MM.1S (cell line): Measurements from ENCODE around the gene MED25.

Experiments
- DNase-seq: peaks from one replicate; pipeline ENCODE4 v3.0.0-alpha.2; 2015
- H2AFZ ChIP-seq: fragments of 300-600 bp; sonication (generic); 2 replicates; pipeline ENCODE4 v1.6.0; 2016; ENCODE audit warnings: antibody characterized with exemption, low read length
- H3F3A ChIP-seq: fragments of 300-600 bp; sonication (generic); 2 replicates; pipeline ENCODE4 v1.6.1; 2016; ENCODE audit warnings: mild to moderate bottlenecking, antibody characterized with exemption, low read length, moderate library complexity, mixed read lengths; ENCODE audit not compliant: insufficient read depth
- H3K27ac ChIP-seq: fragments of 300-600 bp; sonication (generic); 2 replicates; pipeline ENCODE4 v1.5.1; 2016; ENCODE audit warnings: mild to moderate bottlenecking, low read length
- H3K27me3 ChIP-seq: fragments of 300-600 bp; sonication (generic); replicated peaks from 2 replicates; pipeline ENCODE4 v1.6.0; 2016; ENCODE audit warnings: low read length; ENCODE audit not compliant: insufficient read depth
- H3K36me3 ChIP-seq: fragments of 300-600 bp; sonication (generic); replicated peaks from 2 replicates; pipeline ENCODE4 v1.6.1; 2016; ENCODE audit warnings: mild to moderate bottlenecking, low read length, mixed read lengths; ENCODE audit not compliant: insufficient read depth
- H3K4me1 ChIP-seq: fragments of 300-600 bp; sonication (generic); 2 replicates; pipeline ENCODE4 v1.6.1; 2016; ENCODE audit warnings: low read length, mixed read lengths
- H3K4me2 ChIP-seq: fragments of 300-600 bp; sonication (generic); 2 replicates; pipeline ENCODE4 v1.6.0; 2016; ENCODE audit warnings: low read depth, low read length
- H3K4me3 ChIP-seq: fragments of 300-600 bp; sonication (generic); 2 replicates; pipeline ENCODE4 v1.5.1; 2016; ENCODE audit warnings: low read length, mixed read lengths
- H3K79me2 ChIP-seq: fragments of 300-600 bp; sonication (generic); 2 replicates; pipeline ENCODE4 v1.6.1; 2016; ENCODE audit warnings: mixed run types, low read length, mixed read lengths
- H3K9ac ChIP-seq: fragments of 300-600 bp; sonication (generic); 2 replicates; pipeline ENCODE4 v1.6.1; 2016; ENCODE audit warnings: low read length, mixed read lengths
- H3K9me2 ChIP-seq: fragments of 300-600 bp; sonication (generic); replicated peaks from 2 replicates; pipeline ENCODE4 v1.6.1; 2016; ENCODE audit warnings: mild to moderate bottlenecking, low read length, mixed read lengths; ENCODE audit not compliant: insufficient read depth
- H3K9me3 ChIP-seq: fragments of 300-600 bp; sonication (generic); replicated peaks from 2 replicates; pipeline ENCODE4 v1.6.1; 2016; ENCODE audit warnings: mild to moderate bottlenecking, low read length, mixed read lengths; ENCODE audit not compliant: insufficient read depth
- H4K20me1 ChIP-seq: fragments of 300-600 bp; sonication (generic); 2 replicates; pipeline ENCODE4 v1.6.1; 2016; ENCODE audit warnings: mild to moderate bottlenecking, low read length, moderate library complexity, mixed read lengths; ENCODE audit not compliant: insufficient read depth
- CTCF ChIP-seq: fragments of 300-600 bp; sonication (generic); IDR thresholded peaks from 2 replicates; pipeline ENCODE4 v1.5.1; 2016; ENCODE audit warnings: antibody characterized with exemption, low read length, mixed read lengths
- EZH2 ChIP-seq: fragments of 300-600 bp; sonication (generic); optimal IDR thresholded peaks from 2 replicates; pipeline ENCODE3; 2017; ENCODE audit warnings: low read depth, mild to moderate bottlenecking, antibody characterized with exemption, low read length, mixed read lengths
- EZH2phosphoT487 ChIP-seq: fragments of 300-600 bp; sonication (generic); IDR thresholded peaks from 2 replicates; pipeline ENCODE4 v1.6.1; 2018; ENCODE audit warnings: antibody characterized with exemption, low read length

The MED25 gene

GRCh38 chr19:49773663-49774350 is 44.3 kb upstream of the MED25 start:
- no peak overlapping the region for H3K9ac ChIP-seq
- no peaks in the 10 kb centered on the region for H3K36me3 ChIP-seq
- H3K9me3 ChIP-seq, result no peaks in the 10 kb centered on the region
- no peaks in the 10 kb centered on the region for H4K20me1 ChIP-seq
- H3K79me2 ChIP-seq, result peaks cover 25% of the 10 kb centered on the region
- H3K27ac ChIP-seq, result no peak overlapping the region
- H3K9me2 ChIP-seq, result no peaks in the 10 kb centered on the region
- no peak for DNase-seq
- H3F3A ChIP-seq, result no peaks in the 10 kb centered on the region
- H3K27me3 ChIP-seq, result no peaks in the 10 kb centered on the region
- TF ChIP-seq CTCF (no peak), EZH2 (no peak), EZH2phosphoT487 (no peak)
- no peaks in the 10 kb centered on the region for H3K4me1 ChIP-seq
- no peak overlapping the region for H3K4me3 ChIP-seq
- H2AFZ ChIP-seq, result no peak overlapping the region
- no peak overlapping the region for H3K4me2 ChIP-seq

GRCh38 chr19:49774969-49775368 is 43.1 kb upstream of the MED25 start:
- H4K20me1 ChIP-seq, result no peaks in the 10 kb centered on the region
- no peak overlapping the region for H3K9ac ChIP-seq
- no peaks in the 10 kb centered on the region for H3K27me3 ChIP-seq
- H3F3A ChIP-seq, result no peaks in the 10 kb centered on the region
- H3K4me1 ChIP-seq, result no peaks in the 10 kb centered on the region
- no peak overlapping the region for H2AFZ ChIP-seq
- no peaks in the 10 kb centered on the region for H3K36me3 ChIP-seq
- no peak for TF ChIP-seq CTCF
- no peak for TF ChIP-seq EZH2phosphoT487
- no peak for TF ChIP-seq EZH2
- no peaks in the 10 kb centered on the region for H3K9me2 ChIP-seq
- no peak overlapping the region for H3K4me2 ChIP-seq
- peaks cover 17% of the 10 kb centered on the region for H3K79me2 ChIP-seq
- DNase-seq, result no peak
- no peak overlapping the region for H3K27ac ChIP-seq
- no peaks in the 10 kb centered on the region for H3K9me3 ChIP-seq
- H3K4me3 ChIP-seq, result no peak overlapping the region

- Histone ChIP-seq H3F3A (no peaks in the 10 kb centered on the region), H3K9me2 (no peaks in the 10 kb centered on the region), H4K20me1 (no peaks in the 10 kb centered on the region), H3K4me2 (no peak overlapping the region), H3K4me3 (no peak overlapping the region), H2AFZ (no peak overlapping the region), H3K27ac (no peak overlapping the region), H3K27me3 (no peaks in the 10 kb centered on the region), H3K79me2 (peaks cover 11% of the 10 kb centered on the region), H3K9me3 (no peaks in the 10 kb centered on the region), H3K4me1 (no peaks in the 10 kb centered on the region), H3K36me3 (no peaks in the 10 kb centered on the region), H3K9ac (no peak overlapping the region)
- no peak for DNase-seq
- no peak for TF ChIP-seq EZH2
- no peak for TF ChIP-seq CTCF
- TF ChIP-seq EZH2phosphoT487, result no peak
Observed at GRCh38 chr19:49775742-49776370, 42.2 kb upstream of the MED25 start.
